Smooth muscle cell (in vitro differentiated cells): ENCODE data around the gene TGFB1. TPM values are rescaled to one million over a fixed set of nuclear protein-coding genes. Genes with fewer than 3 reads are reported as not detected.

Source experiments
- DNase-seq: peaks from one replicate; lab custom pipeline; 2025; ENCODE audit not compliant: unreplicated experiment; lab: John Stamatoyannopoulos, UW
- H2AFZ ChIP-seq: fragments of 200-600 bp; sonication (generic); 2 replicates; pipeline ENCODE4 v1.6.0; 2016; ENCODE audit warnings: antibody characterized with exemption, low read depth, mild to moderate bottlenecking
- H3F3A ChIP-seq: fragments of 200-600 bp; sonication (generic); 2 replicates; pipeline ENCODE4 v1.6.0; 2017; ENCODE audit warnings: antibody characterized with exemption, low read depth
- H3K27ac ChIP-seq: fragments of 200-600 bp; sonication (generic); 2 replicates; pipeline ENCODE4 v1.5.1; 2016; ENCODE audit warnings: low read depth, mild to moderate bottlenecking
- H3K27me3 ChIP-seq: fragments of 200-600 bp; sonication (generic); 2 replicates; pipeline ENCODE4 v1.6.1; 2016; ENCODE audit warnings: low read depth, mild to moderate bottlenecking
- H3K36me3 ChIP-seq: fragments of 200-600 bp; sonication (generic); 2 replicates; pipeline ENCODE4 v1.5.1; 2016; ENCODE audit warnings: low read depth
- H3K4me1 ChIP-seq: fragments of 200-600 bp; sonication (generic); 2 replicates; pipeline ENCODE4 v1.5.1; 2016; ENCODE audit warnings: low read depth
- H3K4me2 ChIP-seq: fragments of 200-600 bp; sonication (generic); 2 replicates; pipeline ENCODE4 v1.6.0; 2016; ENCODE audit warnings: mild to moderate bottlenecking
- H3K4me3 ChIP-seq: fragments of 200-600 bp; sonication (generic); 2 replicates; pipeline ENCODE4 v1.5.1; 2016; ENCODE audit warnings: mild to moderate bottlenecking
- H3K79me2 ChIP-seq: fragments of 200-600 bp; sonication (generic); 2 replicates; pipeline ENCODE4 v1.6.0; 2016; ENCODE audit warnings: low read depth, mild to moderate bottlenecking
- H3K9ac ChIP-seq: fragments of 200-600 bp; sonication (generic); 2 replicates; pipeline ENCODE4 v1.6.0; 2016; ENCODE audit warnings: low read depth
- H3K9me3 ChIP-seq: fragments of 200-600 bp; sonication (generic); replicated peaks from 2 replicates; pipeline ENCODE4 v1.5.1; 2016; ENCODE audit warnings: low read depth
- H4K20me1 ChIP-seq: fragments of 200-600 bp; sonication (generic); 2 replicates; pipeline ENCODE4 v1.6.0; 2016; ENCODE audit warnings: low read depth
- WGBS: methylation state at CpG from one replicate; pipeline ENCODE4 v1.1.7; 2016; ENCODE audit warnings: low lambda C conversion rate; 5-methylcytosine and 5-hydroxymethylcytosine counted together
- polyA plus RNA-seq: library from polyadenylated mRNA; unstranded; fragments of >200 nt; fragmentation: Nextera tagmentation; extraction: Ambion mirVana; gene quantifications from 2 replicates; pipeline ENCODE4 v1.2.1, GENCODE V29; 2016
- total RNA-seq: library from RNA; depleted of rRNA; stranded (reverse); fragments of >200 nt; gene quantifications from 2 replicates; pipeline ENCODE4 v1.2.3, GENCODE V29; 2014
- TF ChIP-seq, protein P1 (sequence below): fragments of 200-600 bp; sonication (generic); IDR thresholded peaks from 2 replicates; pipeline ENCODE4 v1.5.1; 2017; ENCODE audit warnings: borderline replicate concordance, mild to moderate bottlenecking, antibody characterized with exemption; ENCODE audit not compliant: insufficient read depth, poor library complexity, severe bottlenecking

Gene TGFB1
- total and polyA plus RNA-seq, 2 experiments from 2014 or later = 51.7 to 199 TPM

DNA sequence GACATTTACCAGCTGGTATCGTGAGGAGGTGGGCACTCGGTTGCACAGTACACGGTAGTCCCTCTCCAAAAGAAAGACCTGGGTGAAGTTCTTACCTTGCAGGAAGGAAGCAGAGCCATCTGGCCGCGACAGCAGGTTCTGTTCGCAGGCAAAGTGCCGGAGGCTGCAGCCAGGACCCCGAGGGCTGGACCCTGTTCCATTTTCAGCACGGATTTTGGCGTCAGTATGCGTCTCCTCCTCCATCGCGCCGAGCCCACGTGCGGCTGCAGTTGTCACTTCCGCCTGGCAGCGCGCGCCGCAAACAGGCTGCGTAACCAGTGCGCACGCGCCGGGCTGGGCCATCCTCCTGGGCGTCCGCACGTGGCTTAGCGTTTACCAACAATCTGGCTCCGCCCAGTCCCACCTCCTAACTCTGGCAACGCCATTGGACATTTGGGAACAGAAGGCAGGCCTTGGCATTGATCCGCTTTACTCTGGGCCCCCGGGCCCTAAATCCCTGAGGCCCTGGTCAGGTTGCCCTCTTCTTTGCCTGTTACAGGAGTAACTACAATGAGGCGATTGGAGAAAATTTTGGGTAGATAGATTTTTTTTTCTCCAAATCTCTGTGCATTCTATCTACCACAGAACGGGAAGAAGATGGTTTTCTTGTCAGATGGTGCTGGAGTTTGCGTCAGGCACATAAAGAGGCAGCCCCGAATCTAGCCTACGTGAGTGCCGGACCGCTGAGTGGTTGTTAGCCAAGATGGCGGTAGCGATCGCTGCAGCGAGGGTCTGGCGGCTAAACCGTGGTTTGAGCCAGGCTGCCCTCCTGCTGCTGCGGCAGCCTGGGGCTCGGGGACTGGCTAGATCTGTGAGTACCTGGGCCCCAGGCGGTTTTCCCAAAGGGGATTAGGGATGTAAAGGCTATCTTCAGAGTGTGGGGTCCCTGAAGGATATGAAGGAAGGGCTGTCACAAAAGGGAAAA, 43.6 kb upstream of the TGFB1 start, which contains the start of the genes BCKDHA and EXOSC5:
Gene BCKDHA (plus strand): TSS at position 733 of the 964 bp plus-strand sequence. CDS start 10 bp downstream, at position 743.
Gene EXOSC5 (minus strand): TSS at position 274 of the 964 bp plus-strand sequence. CDS start 31 bp downstream, at position 243.
- DNase-seq = peak; percentile 88
- H3K27me3 ChIP-seq = no peaks in the 10 kb centered on the region
- H3K9ac ChIP-seq = peak within 1 kb of the TSS; percentile 96
- H3K4me2 ChIP-seq = peak within 1 kb of the TSS; percentile 97
- peaks cover 21% of the 10 kb centered on the region for H3K79me2 ChIP-seq
- peak within 1 kb of the TSS; percentile 83 for H3K4me3 ChIP-seq
- H3F3A ChIP-seq = no peaks in the 10 kb centered on the region
- H3K36me3 ChIP-seq = no peaks in the 10 kb centered on the region
- H3K27ac ChIP-seq = peak within 1 kb of the TSS; percentile 91
- peak within 1 kb of the TSS; percentile 79 for H2AFZ ChIP-seq
- H4K20me1 ChIP-seq = no peaks in the 10 kb centered on the region
- H3K9me3 ChIP-seq = no peaks in the 10 kb centered on the region
- TF ChIP-seq, protein P1, sequence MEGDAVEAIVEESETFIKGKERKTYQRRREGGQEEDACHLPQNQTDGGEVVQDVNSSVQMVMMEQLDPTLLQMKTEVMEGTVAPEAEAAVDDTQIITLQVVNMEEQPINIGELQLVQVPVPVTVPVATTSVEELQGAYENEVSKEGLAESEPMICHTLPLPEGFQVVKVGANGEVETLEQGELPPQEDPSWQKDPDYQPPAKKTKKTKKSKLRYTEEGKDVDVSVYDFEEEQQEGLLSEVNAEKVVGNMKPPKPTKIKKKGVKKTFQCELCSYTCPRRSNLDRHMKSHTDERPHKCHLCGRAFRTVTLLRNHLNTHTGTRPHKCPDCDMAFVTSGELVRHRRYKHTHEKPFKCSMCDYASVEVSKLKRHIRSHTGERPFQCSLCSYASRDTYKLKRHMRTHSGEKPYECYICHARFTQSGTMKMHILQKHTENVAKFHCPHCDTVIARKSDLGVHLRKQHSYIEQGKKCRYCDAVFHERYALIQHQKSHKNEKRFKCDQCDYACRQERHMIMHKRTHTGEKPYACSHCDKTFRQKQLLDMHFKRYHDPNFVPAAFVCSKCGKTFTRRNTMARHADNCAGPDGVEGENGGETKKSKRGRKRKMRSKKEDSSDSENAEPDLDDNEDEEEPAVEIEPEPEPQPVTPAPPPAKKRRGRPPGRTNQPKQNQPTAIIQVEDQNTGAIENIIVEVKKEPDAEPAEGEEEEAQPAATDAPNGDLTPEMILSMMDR = no peak
- peaks cover 16% of the 10 kb centered on the region for H3K4me1 ChIP-seq
- under 1% methylated on average over 50 of the region's 50 CpGs for WGBS

GRCh38 chr19:41395355-41395754, 41.6 kb upstream of the TGFB1 start:
- Histone ChIP-seq H4K20me1 (no peaks in the 10 kb centered on the region), H3F3A (no peaks in the 10 kb centered on the region), H3K27me3 (no peaks in the 10 kb centered on the region), H3K4me2 (no peak overlapping the region), H3K9ac (no peak overlapping the region), H3K9me3 (no peaks in the 10 kb centered on the region), H2AFZ (no peak overlapping the region), H3K27ac (no peak overlapping the region), H3K36me3 (no peaks in the 10 kb centered on the region), H3K4me3 (no peak overlapping the region), H3K4me1 (peaks cover 16% of the 10 kb centered on the region), H3K79me2 (peaks cover 21% of the 10 kb centered on the region)
- TF ChIP-seq, protein P1 = no peak
- WGBS = 92% methylated on average over 6 of the region's 6 CpGs
- no peak for DNase-seq

DNA sequence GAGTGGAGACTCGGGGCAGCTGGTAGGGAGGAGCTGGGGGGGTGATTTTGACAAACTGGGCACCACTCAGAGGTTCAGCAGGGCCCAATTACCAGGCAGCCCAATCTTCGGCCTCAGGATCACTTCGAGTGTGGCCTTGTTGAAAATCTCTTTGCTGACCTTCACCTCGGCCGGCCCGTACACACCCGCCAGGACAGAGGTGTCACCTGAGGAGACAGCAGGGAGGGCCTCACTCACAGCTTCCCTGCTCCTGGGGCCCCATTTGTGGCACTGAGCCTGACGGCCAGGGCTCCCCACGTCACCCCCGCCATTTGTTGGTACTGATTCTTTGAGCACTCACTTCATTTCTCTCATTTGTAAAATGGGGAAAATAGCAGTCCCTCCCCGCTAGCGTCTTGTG, 39.1 kb upstream of the TGFB1 start:
- Histone ChIP-seq H3K27ac (no peak overlapping the region), H3F3A (no peaks in the 10 kb centered on the region), H3K79me2 (peaks cover 1% of the 10 kb centered on the region), H3K27me3 (no peaks in the 10 kb centered on the region), H3K9ac (no peak overlapping the region), H3K9me3 (no peaks in the 10 kb centered on the region), H3K4me2 (no peak overlapping the region), H3K36me3 (no peaks in the 10 kb centered on the region), H3K4me3 (no peak overlapping the region), H4K20me1 (no peaks in the 10 kb centered on the region), H2AFZ (no peak overlapping the region), H3K4me1 (peaks cover 7% of the 10 kb centered on the region)
- WGBS = 98% methylated on average over 12 of the region's 12 CpGs
- DNase-seq = no peak
- TF ChIP-seq, protein P1 = no peak
